GM12878 (cell line): Measurements from ENCODE around the gene SLC25A39. TPM values are rescaled to one million over a fixed set of nuclear protein-coding genes. Genes with fewer than 3 reads are reported as not detected.

ENCODE experiments used
- ATAC-seq: fragments of 200-7000 bp; cut with Tn5 transposase; 3 replicates; pipeline ENCODE4 v1.9.1; 2020; ENCODE audit warnings: mild to moderate bottlenecking, moderate library complexity
- BruUV-seq: library from RNA; stranded (reverse); fragments of 400-500 nt; replicated peaks from 2 replicates; lab custom pipeline; 2021; lab: Mats Ljungman, UMichigan
- CTCF ChIA-PET: fragments of 300-600 bp; sonication (Branson Sonifier 250); formaldehyde crosslinking; extraction: SDS; loops from one replicate; lab custom pipeline; 2021; ENCODE audit warnings: inconsistent platforms; lab: Yijun Ruan, JAX
- POLR2A ChIA-PET: fragments of 350-600 bp; formaldehyde crosslinking; extraction: SDS; loops from one replicate; lab custom pipeline; 2021; ENCODE audit warnings: inconsistent platforms; lab: Charles Lee
- RAD21 ChIA-PET: fragments of 300-600 bp; sonication (Branson Sonifier 250); formaldehyde crosslinking; loops from one replicate; lab custom pipeline; 2023; ENCODE audit warnings: antibody characterized with exemption; ENCODE audit not compliant: unreplicated experiment; lab: Charles Lee
- SMC1A ChIA-PET: fragments of 300-600 bp; sonication (Branson Sonifier 250); formaldehyde crosslinking; loops from one replicate; lab custom pipeline; 2023; ENCODE audit not compliant: unreplicated experiment, uncharacterized antibody; lab: Charles Lee
- DNase-seq: peaks from one replicate; pipeline ENCODE4 v3.0.0-alpha.2; 2011; ENCODE audit warnings: low read depth, low spot score
- FAIRE-seq: peaks from 3 replicates; lab custom pipeline; 2011; peaks lifted over from hg19 to GRCh38; lab: Jason Lieb, UNC
- H2AFZ ChIP-seq: 2 replicates; pipeline ENCODE4 v1.6.0; 2011; ENCODE audit warnings: low read depth, low read length, control low read depth; ENCODE audit not compliant: control insufficient read depth
- H3K27ac ChIP-seq: 2 replicates; pipeline ENCODE4 v1.5.1; 2011; ENCODE audit warnings: control low read depth; ENCODE audit not compliant: control insufficient read depth, insufficient read depth
- H3K27me3 ChIP-seq, 2 experiments: replicated peaks in 1 of 2; 2 replicates each; pipeline versions ENCODE4 v1.6.0 to v1.6.1; 2011; ENCODE audit warnings: low read length in 1 of 2; ENCODE audit not compliant: control insufficient read depth in 2 of 2, insufficient read depth in 2 of 2
- H3K36me3 ChIP-seq, 2 experiments: 2 replicates each; pipeline ENCODE4 v1.5.1; 2011; ENCODE audit warnings: low read length in 1 of 2; ENCODE audit not compliant: control insufficient read depth in 2 of 2, insufficient read depth in 2 of 2
- H3K4me1 ChIP-seq: 2 replicates; pipeline ENCODE4 v1.6.1; 2011; ENCODE audit warnings: mild to moderate bottlenecking, low read length, moderate library complexity, mixed read lengths; ENCODE audit not compliant: control insufficient read depth, insufficient read depth
- H3K4me2 ChIP-seq: 2 replicates; pipeline ENCODE4 v1.6.0; 2011; ENCODE audit warnings: control low read depth; ENCODE audit not compliant: control insufficient read depth, insufficient read depth
- H3K4me3 ChIP-seq: fragments of 200-600 bp; sonication (generic); 2 replicates; pipeline ENCODE4 v1.5.1; 2016
- H3K79me2 ChIP-seq: 2 replicates; pipeline ENCODE4 v1.6.0; 2011; ENCODE audit warnings: low read length; ENCODE audit not compliant: control insufficient read depth, insufficient read depth
- H3K9ac ChIP-seq: 2 replicates; pipeline ENCODE4 v1.8.0; 2011; ENCODE audit warnings: low read length, control low read depth, mixed read lengths; ENCODE audit not compliant: control insufficient read depth, insufficient read depth
- H3K9me3 ChIP-seq: replicated peaks from 3 replicates; pipeline ENCODE4 v1.5.1; 2011; ENCODE audit warnings: mild to moderate bottlenecking, low read length; ENCODE audit not compliant: control insufficient read depth, insufficient read depth
- H4K20me1 ChIP-seq: 2 replicates; pipeline ENCODE4 v1.6.0; 2011; ENCODE audit not compliant: control insufficient read depth, insufficient read depth
- ETV6 ChIP-seq, 2 experiments: fragments of 450-650 bp in 1 of 2; IDR thresholded peaks in 1 of 2; conservative IDR thresholded peaks in 1 of 2; 2 replicates each; pipeline ENCODE4 v1.6.1; 2014; ENCODE audit warnings: antibody characterized with exemption in 1 of 2, borderline replicate concordance in 1 of 2, low read depth in 1 of 2, mild to moderate bottlenecking in 1 of 2, moderate library complexity in 1 of 2
- EZH2 ChIP-seq: IDR thresholded peaks from 2 replicates; pipeline ENCODE4 v1.6.1; 2012; ENCODE audit warnings: low read depth, mild to moderate bottlenecking, control low read depth, inconsistent platforms, low read length, borderline replicate concordance; ENCODE audit not compliant: control insufficient read depth
- KAT2A ChIP-seq: conservative IDR thresholded peaks from 2 replicates; pipeline ENCODE4 v1.6.1; 2011; ENCODE audit warnings: low read depth, low read length; ENCODE audit not compliant: control insufficient read depth
- NFYA ChIP-seq: IDR thresholded peaks from 2 replicates; pipeline ENCODE4 v1.6.1; 2011; ENCODE audit warnings: low read depth, mild to moderate bottlenecking, low read length, improper control_type of control experiment, borderline replicate concordance
- NR2C1 ChIP-seq: fragments of 450-650 bp; IDR thresholded peaks from 2 replicates; pipeline ENCODE4 v1.6.1; 2017; ENCODE audit warnings: antibody characterized with exemption, mild to moderate bottlenecking, moderate library complexity
- NRF1 ChIP-seq: conservative IDR thresholded peaks from 2 replicates; pipeline ENCODE4 v1.6.1; 2011; ENCODE audit warnings: mild to moderate bottlenecking, low read depth, low read length, improper control_type of control experiment
- PAX8 ChIP-seq: fragments of 450-650 bp; IDR thresholded peaks from 2 replicates; pipeline ENCODE4 v1.6.1; 2017; ENCODE audit warnings: mild to moderate bottlenecking, moderate library complexity
- POLR2A ChIP-seq: IDR thresholded peaks from 2 replicates; pipeline ENCODE4 v1.6.1; 2011; ENCODE audit warnings: low read depth, mild to moderate bottlenecking, low read length
- SPI1 ChIP-seq: IDR thresholded peaks from 2 replicates; pipeline ENCODE4 v1.6.1; 2011; ENCODE audit warnings: low read depth, mild to moderate bottlenecking, low read length, moderate library complexity, borderline replicate concordance; ENCODE audit not compliant: insufficient read depth
- TCF3 ChIP-seq: IDR thresholded peaks from 2 replicates; pipeline ENCODE4 v1.6.1; 2012; ENCODE audit warnings: low read depth, mild to moderate bottlenecking, low read length, borderline replicate concordance; ENCODE audit not compliant: insufficient read depth
- YBX1 ChIP-seq: fragments of 450-650 bp; IDR thresholded peaks from 2 replicates; pipeline ENCODE4 v1.6.1; 2016; ENCODE audit warnings: antibody characterized with exemption
- WGBS: methylation state at CpG from one replicate; pipeline ENCODE4 v1.1.6; 2016; ENCODE audit warnings: low lambda C conversion rate; ENCODE audit not compliant: insufficient replicate concordance, insufficient coverage; ENCODE audit errors: missing lambda C conversion rate; 5-methylcytosine and 5-hydroxymethylcytosine counted together
- in situ Hi-C: fragments of 300-500 bp; cut with MboI; formaldehyde crosslinking; loops from 9 replicates; pipeline ENCODE4 v1.14.3; 2018; ENCODE audit warnings: mixed read lengths
- intact Hi-C: fragments of 100-400 bp; cut with micrococcal nuclease; formaldehyde crosslinking; loops from one replicate; pipeline ENCODE4 v1.14.2; 2022; ENCODE audit not compliant: unreplicated experiment
- polyA plus RNA-seq, 11 experiments: library from polyadenylated mRNA; depleted of rRNA in 4 of 11; unstranded in 6 of 11; stranded (reverse) in 5 of 11; fragments of >200 nt; fragmentation: Nextera tagmentation in 4 of 11; fragmentation: Illumina TruSeq in 1 of 11; extraction: Ambion mirVana in 4 of 11; extraction: Trizol in 1 of 11; gene quantifications; 1 replicate in 1 of 11; 2 replicates in 10 of 11; pipeline versions ENCODE4 v1.2.1 to v1.2.3, GENCODE V29; 2011 to 2016; ENCODE audit warnings: inconsistent platforms in 2 of 11, missing spikeins in 2 of 11, low read depth in 1 of 11
- total RNA-seq, 4 experiments: library from RNA; depleted of rRNA in 3 of 4; stranded (reverse); fragments of >200 nt in 3 of 4; fragmentation: Illumina TruSeq in 1 of 4; extraction: Trizol in 1 of 4; gene quantifications; 2 replicates each; pipeline versions ENCODE4 v1.2.1 to v1.2.3, GENCODE V29; 2013 to 2021
- TF ChIP-seq, protein P1 (sequence below): fragments of 450-650 bp; formaldehyde crosslinking; IDR thresholded peaks from 2 replicates; pipeline ENCODE4 v1.5.0; 2022; ENCODE audit warnings: mild to moderate bottlenecking, missing genetic modification characterization

The SLC25A39 gene
- total and polyA plus RNA-seq, 10 of the 15 experiments (the other 5 are each of a cell fraction or from before 2014, with no cell fraction given) = 3.5 to 270 (median 150) TPM

DNA sequence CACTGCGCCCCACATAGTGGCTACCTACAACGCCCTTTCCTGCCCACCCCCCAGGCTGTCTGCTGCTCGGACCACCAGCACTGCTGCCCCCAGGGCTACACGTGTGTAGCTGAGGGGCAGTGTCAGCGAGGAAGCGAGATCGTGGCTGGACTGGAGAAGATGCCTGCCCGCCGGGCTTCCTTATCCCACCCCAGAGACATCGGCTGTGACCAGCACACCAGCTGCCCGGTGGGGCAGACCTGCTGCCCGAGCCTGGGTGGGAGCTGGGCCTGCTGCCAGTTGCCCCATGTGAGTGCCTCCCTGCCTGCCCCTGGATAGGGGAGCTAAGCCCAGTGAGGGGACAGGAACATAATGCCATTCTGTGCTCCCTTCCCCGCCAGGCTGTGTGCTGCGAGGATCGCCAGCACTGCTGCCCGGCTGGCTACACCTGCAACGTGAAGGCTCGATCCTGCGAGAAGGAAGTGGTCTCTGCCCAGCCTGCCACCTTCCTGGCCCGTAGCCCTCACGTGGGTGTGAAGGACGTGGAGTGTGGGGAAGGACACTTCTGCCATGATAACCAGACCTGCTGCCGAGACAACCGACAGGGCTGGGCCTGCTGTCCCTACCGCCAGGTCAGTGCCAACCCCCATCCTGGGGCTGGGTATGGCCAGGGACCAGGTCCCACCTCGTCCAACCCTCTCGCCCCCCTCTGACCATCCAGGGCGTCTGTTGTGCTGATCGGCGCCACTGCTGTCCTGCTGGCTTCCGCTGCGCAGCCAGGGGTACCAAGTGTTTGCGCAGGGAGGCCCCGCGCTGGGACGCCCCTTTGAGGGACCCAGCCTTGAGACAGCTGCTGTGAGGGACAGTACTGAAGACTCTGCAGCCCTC, 27.6 kb upstream of the SLC25A39 start:
- Histone ChIP-seq H3K4me2 (no peak overlapping the region), H3K4me1 (peaks cover 30% of the 10 kb centered on the region), H3K4me3 (no peak overlapping the region), H3K9ac (no peak overlapping the region), H3K9me3 (no peaks in the 10 kb centered on the region), H3K79me2 (peaks cover 18% of the 10 kb centered on the region), H3K27me3 (no peaks in the 10 kb centered on the region; a peak in 1 of 4 replicates), H2AFZ (no peak overlapping the region), H3K36me3 (peaks cover 18 to 20% of the 10 kb centered on the region in 2 experiments; a peak in 3 of 4 replicates), H4K20me1 (no peaks in the 10 kb centered on the region), H3K27ac (no peak overlapping the region)
- in situ Hi-C loops (no loop called here), intact Hi-C loops (no loop called here)
- SMC1A ChIA-PET = interaction anchor here (0.8 to 1.6 kb wide), 3 partner anchors 162 to 171 kb away, joined by 3 to 6 read pairs (median 4); no protein-coding TSS in a partner anchor
- RAD21 ChIA-PET = interaction anchor here (2.7 to 3.0 kb wide), 2 partner anchors 21 to 141 kb away, joined by 13 to 21 read pairs; no protein-coding TSS in a partner anchor
- POLR2A ChIA-PET = no interaction called here
- no peak for DNase-seq
- CTCF ChIA-PET = interaction anchor here (1.2 to 12.5 kb wide), 6 partner anchors 11 to 167 kb away, joined by 3 to 154 read pairs (median 8); partner anchors contain the start of genes FAM171A2 and SLC25A39
- no peak for ATAC-seq
- FAIRE-seq = no peak
- WGBS = 90% methylated on average over 36 of the region's 36 CpGs
- BruUV-seq = no TSS peak
- TF ChIP-seq EZH2 (no peak), KAT2A (no peak), POLR2A (peak; percentile 16; the same call in 1 of the 2 replicates)

- in situ Hi-C loops = no loop called here
- FAIRE-seq (no peak), ATAC-seq (no peak), DNase-seq (no peak)
- WGBS = 94% methylated on average over 7 of the region's 8 CpGs
- Histone ChIP-seq H3K9me3 (no peaks in the 10 kb centered on the region), H3K27ac (no peak overlapping the region), H3K79me2 (peaks cover 20% of the 10 kb centered on the region), H4K20me1 (no peaks in the 10 kb centered on the region), H3K4me2 (no peak overlapping the region), H3K4me1 (peaks cover 34% of the 10 kb centered on the region), H3K4me3 (no peak overlapping the region), H3K36me3 (peaks cover 18 to 20% of the 10 kb centered on the region in 2 experiments; a peak in 3 of 4 replicates), H2AFZ (no peak overlapping the region), H3K9ac (no peak overlapping the region), H3K27me3 (no peaks in the 10 kb centered on the region; a peak in 1 of 4 replicates)
- intact Hi-C loops = no loop called here
- ChIA-PET POLR2A (no interaction called here), CTCF (interaction anchor here (0.5 to 12.5 kb wide), 9 partner anchors 12 to 696 kb away, joined by 3 to 154 read pairs (median 7); partner anchors contain the start of genes FAM171A2 and SLC25A39), SMC1A (interaction anchor here (1.2 to 1.6 kb wide), 2 partner anchors 50 to 166 kb away, joined by 3 to 6 read pairs; no protein-coding TSS in a partner anchor), RAD21 (interaction anchor here (1.1 to 3.0 kb wide), 3 partner anchors 20 to 141 kb away, joined by 4 to 21 read pairs (median 13); no protein-coding TSS in a partner anchor)
- BruUV-seq = no TSS peak
- TF ChIP-seq ETV6 (conservative IDR thresholded peaks at IDR 0.05 in 1 of 2, IDR thresholded peaks at IDR 0.05 in 1 of 2; ENCODE audit: borderline replicate concordance in 1 of 2, low read depth in 1 of 2) (no peak), NRF1 (no peak), YBX1 (no peak), SPI1 (no peak), PAX8 (no peak), TCF3 (no peak), NFYA (no peak), NR2C1 (no peak)
- TF ChIP-seq, protein P1, sequence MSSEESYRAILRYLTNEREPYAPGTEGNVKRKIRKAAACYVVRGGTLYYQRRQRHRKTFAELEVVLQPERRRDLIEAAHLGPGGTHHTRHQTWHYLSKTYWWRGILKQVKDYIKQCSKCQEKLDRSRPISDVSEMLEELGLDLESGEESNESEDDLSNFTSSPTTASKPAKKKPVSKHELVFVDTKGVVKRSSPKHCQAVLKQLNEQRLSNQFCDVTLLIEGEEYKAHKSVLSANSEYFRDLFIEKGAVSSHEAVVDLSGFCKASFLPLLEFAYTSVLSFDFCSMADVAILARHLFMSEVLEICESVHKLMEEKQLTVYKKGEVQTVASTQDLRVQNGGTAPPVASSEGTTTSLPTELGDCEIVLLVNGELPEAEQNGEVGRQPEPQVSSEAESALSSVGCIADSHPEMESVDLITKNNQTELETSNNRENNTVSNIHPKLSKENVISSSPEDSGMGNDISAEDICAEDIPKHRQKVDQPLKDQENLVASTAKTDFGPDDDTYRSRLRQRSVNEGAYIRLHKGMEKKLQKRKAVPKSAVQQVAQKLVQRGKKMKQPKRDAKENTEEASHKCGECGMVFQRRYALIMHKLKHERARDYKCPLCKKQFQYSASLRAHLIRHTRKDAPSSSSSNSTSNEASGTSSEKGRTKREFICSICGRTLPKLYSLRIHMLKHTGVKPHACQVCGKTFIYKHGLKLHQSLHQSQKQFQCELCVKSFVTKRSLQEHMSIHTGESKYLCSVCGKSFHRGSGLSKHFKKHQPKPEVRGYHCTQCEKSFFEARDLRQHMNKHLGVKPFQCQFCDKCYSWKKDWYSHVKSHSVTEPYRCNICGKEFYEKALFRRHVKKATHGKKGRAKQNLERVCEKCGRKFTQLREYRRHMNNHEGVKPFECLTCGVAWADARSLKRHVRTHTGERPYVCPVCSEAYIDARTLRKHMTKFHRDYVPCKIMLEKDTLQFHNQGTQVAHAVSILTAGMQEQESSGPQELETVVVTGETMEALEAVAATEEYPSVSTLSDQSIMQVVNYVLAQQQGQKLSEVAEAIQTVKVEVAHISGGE (CRISPR knock-in tag) = no peak
Measured at GRCh38 chr17:44351464-44351863, 26.8 kb upstream of the SLC25A39 start.
